K562 (cell line): Measurements from ENCODE around the gene EMC9. TPM values are rescaled to one million over a fixed set of nuclear protein-coding genes. Genes with fewer than 3 reads are reported as not detected.

Source experiments
- DNMT1 ChIP-seq: fragments of 450-650 bp; IDR thresholded peaks from 2 replicates; pipeline ENCODE4 v1.6.1; 2016; ENCODE audit warnings: antibody characterized with exemption, mild to moderate bottlenecking
- GABPB1 ChIP-seq: sonication (generic); formaldehyde crosslinking; IDR thresholded peaks from 2 replicates; pipeline ENCODE4 v1.8.0; 2022; ENCODE audit warnings: mild to moderate bottlenecking, missing genetic modification reagents
- GMEB1 ChIP-seq: fragments of 250-450 bp; sonication (Bioruptor Pico); IDR thresholded peaks from 2 replicates; pipeline ENCODE4 v1.4.0; 2020; ENCODE audit warnings: mild to moderate bottlenecking
- KDM2B ChIP-seq: fragments of 250-450 bp; sonication (Bioruptor Pico); IDR thresholded peaks from 2 replicates; pipeline ENCODE4 v1.8.0; 2021; ENCODE audit warnings: mild to moderate bottlenecking, moderate library complexity
- MCM2 ChIP-seq: fragments of 450-650 bp; IDR thresholded peaks from 2 replicates; pipeline ENCODE4 v1.6.1; 2017; ENCODE audit warnings: low read depth, mild to moderate bottlenecking
- NFYB ChIP-seq: IDR thresholded peaks from 2 replicates; pipeline ENCODE4 v1.6.1; 2011; ENCODE audit warnings: mild to moderate bottlenecking, moderate library complexity; ENCODE audit not compliant: insufficient read length; ENCODE audit errors: extremely low read depth
- PTTG1 ChIP-seq: fragments of 450-650 bp; IDR thresholded peaks from 2 replicates; pipeline ENCODE4 v1.6.1; 2016; ENCODE audit warnings: low read depth, mild to moderate bottlenecking, missing genetic modification characterization, missing compliant biosample characterization
- SNIP1 ChIP-seq: fragments of 450-650 bp; IDR thresholded peaks from 2 replicates; pipeline ENCODE4 v1.7.1; 2017; ENCODE audit warnings: low read depth, mild to moderate bottlenecking
- STAT5A ChIP-seq: IDR thresholded peaks from 2 replicates; pipeline ENCODE4 v1.6.1; 2012; ENCODE audit warnings: low read length, inconsistent platforms, borderline replicate concordance
- ZBTB5 ChIP-seq: fragments of 450-650 bp; IDR thresholded peaks from 2 replicates; pipeline ENCODE4 v1.6.1; 2017; ENCODE audit warnings: antibody characterized with exemption
- ZNF217 ChIP-seq: sonication (generic); formaldehyde crosslinking; IDR thresholded peaks from 2 replicates; pipeline ENCODE4 v1.8.0; 2022; ENCODE audit warnings: mild to moderate bottlenecking, missing genetic modification reagents
- ZNF695 ChIP-seq: fragments of 450-650 bp; formaldehyde crosslinking; IDR thresholded peaks from 2 replicates; pipeline ENCODE4 v1.4.0; 2020; ENCODE audit warnings: mild to moderate bottlenecking, moderate library complexity
- polyA plus RNA-seq, 8 experiments: library from polyadenylated mRNA; depleted of rRNA in 4 of 8; stranded (reverse) in 5 of 8; unstranded in 3 of 8; fragments of >200 nt; fragmentation: Nextera tagmentation in 2 of 8; fragmentation: Illumina TruSeq in 1 of 8; extraction: Ambion mirVana in 2 of 8; extraction: Trizol in 1 of 8; gene quantifications; 2 replicates each; pipeline versions ENCODE4 v1.2.1 to v1.2.3, GENCODE V29; 2011 to 2014; ENCODE audit warnings: inconsistent platforms in 1 of 8, missing spikeins in 1 of 8
- total RNA-seq, 7 experiments: library from RNA; depleted of rRNA in 6 of 7; stranded (reverse); fragments of >200 nt in 6 of 7; fragmentation: Illumina TruSeq in 2 of 7; extraction: Trizol in 2 of 7; gene quantifications; 2 replicates each; pipeline versions ENCODE4 v1.2.1 to v1.2.3, GENCODE V29; 2011 to 2021; ENCODE audit warnings: low replicate concordance in 1 of 7
- TF ChIP-seq, protein P1 (sequence below): fragments of 250-450 bp; sonication (Bioruptor Pico); IDR thresholded peaks from 2 replicates; pipeline ENCODE4 v1.5.0; 2021
- TF ChIP-seq, protein P2 (sequence below), 2 experiments: fragments of 450-650 bp in 1 of 2; sonication (generic) in 1 of 2; formaldehyde crosslinking; conservative IDR thresholded peaks; 2 replicates each; pipeline versions ENCODE4 v1.4.0 to v1.8.1; 2020 to 2022; ENCODE audit warnings: mild to moderate bottlenecking in 1 of 2, missing genetic modification reagents in 1 of 2

EMC9 gene
- total and polyA plus RNA-seq, 9 of the 15 experiments (the other 6 are each of a cell fraction or from before 2014, with no cell fraction given): 3.1 to 13.2 (median 7.8) TPM

DNA sequence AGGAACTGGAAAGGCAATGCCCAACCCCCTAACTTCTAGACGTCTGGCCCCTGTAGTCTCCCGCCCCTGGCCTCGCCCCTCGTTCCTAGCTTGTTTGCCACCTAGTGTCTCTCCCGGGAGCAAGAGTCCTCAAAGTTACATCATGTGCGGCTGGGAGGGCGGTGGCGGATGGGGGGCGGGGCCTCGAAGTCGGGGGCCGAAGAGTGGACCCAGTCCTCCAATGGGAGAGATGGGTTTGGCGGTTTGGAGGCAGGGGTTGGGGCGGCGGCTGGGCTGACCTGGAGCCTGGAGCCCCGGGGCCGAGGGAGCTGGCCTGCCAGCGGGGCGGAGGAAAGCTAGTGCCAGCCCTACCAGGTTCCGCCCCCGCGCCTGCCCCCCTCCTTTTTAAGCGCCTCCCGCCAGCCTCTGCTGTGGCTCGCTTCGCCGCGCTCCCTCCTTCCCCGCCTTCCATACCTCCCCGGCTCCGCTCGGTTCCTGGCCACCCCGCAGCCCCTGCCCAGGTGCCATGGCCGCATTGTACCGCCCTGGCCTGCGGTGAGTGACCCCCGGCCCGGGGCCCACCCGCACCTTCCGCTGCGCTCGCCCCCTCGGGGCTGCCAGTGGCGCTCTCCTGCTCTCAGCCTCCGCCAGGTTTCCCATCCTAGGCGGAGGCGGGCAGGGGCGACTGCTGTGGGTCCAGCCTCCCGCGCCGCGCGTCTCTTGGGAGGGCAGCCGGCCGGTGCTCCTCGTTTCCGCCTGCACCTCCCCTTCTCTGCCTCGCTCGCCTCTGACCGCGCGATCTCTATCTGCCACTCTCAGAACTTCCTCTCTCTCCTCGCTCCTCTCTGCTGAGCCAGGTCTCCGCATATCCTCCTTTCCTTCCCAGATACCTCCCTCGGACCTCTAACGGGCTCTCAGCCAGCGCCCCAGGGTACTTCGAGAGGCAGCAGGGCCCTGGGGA is 47.2 kb downstream of the EMC9 start, which contains the start of gene PCK2 (continued):
- TF ChIP-seq, protein P1, sequence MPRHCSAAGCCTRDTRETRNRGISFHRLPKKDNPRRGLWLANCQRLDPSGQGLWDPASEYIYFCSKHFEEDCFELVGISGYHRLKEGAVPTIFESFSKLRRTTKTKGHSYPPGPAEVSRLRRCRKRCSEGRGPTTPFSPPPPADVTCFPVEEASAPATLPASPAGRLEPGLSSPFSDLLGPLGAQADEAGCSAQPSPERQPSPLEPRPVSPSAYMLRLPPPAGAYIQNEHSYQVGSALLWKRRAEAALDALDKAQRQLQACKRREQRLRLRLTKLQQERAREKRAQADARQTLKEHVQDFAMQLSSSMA (CRISPR knock-in tag): 0 out of 2 replicates have a peak, but pooled peaks have one; percentile 69
- TF ChIP-seq ZNF217: no peak
- peak; percentile 67; the same call in 1 of the 2 replicates for TF ChIP-seq GABPB1 (CRISPR knock-in tag)
- no peak for TF ChIP-seq SNIP1
- no peak for TF ChIP-seq MCM2
- TF ChIP-seq, protein P2, sequence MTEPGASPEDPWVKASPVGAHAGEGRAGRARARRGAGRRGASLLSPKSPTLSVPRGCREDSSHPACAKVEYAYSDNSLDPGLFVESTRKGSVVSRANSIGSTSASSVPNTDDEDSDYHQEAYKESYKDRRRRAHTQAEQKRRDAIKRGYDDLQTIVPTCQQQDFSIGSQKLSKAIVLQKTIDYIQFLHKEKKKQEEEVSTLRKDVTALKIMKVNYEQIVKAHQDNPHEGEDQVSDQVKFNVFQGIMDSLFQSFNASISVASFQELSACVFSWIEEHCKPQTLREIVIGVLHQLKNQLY (CRISPR knock-in tag; conservative IDR thresholded peaks at IDR 0.05): no peak
- TF ChIP-seq STAT5A: no peak
- no peak for TF ChIP-seq NFYB
- no peak for TF ChIP-seq DNMT1
- no peak for TF ChIP-seq ZNF695 (CRISPR knock-in tag)
- TF ChIP-seq KDM2B (CRISPR knock-in tag): no peak; the same call in 1 of the 2 replicates
- no peak for TF ChIP-seq ZBTB5
- TF ChIP-seq GMEB1 (CRISPR knock-in tag): no peak
- TF ChIP-seq PTTG1: no peak
